H9 (cell line): ENCODE data around the gene TMEM39B. TPM values are rescaled to one million over a fixed set of nuclear protein-coding genes. Genes with fewer than 3 reads are reported as not detected.
A peak's percentile ranks its signal among the peaks of the same experiment; 100 is the strongest.

Source experiments
- DNase-seq: peaks from one replicate; pipeline ENCODE4 v3.0.0-alpha.2; 2017
- H2AFZ ChIP-seq: one replicate; pipeline ENCODE4 v1.6.1; 2013; ENCODE audit warnings: mild to moderate bottlenecking, low read length, control low read depth, moderate library complexity
- H2AK5ac ChIP-seq: 2 replicates; pipeline ENCODE4 v1.6.1; 2013; ENCODE audit warnings: low read length, control low read depth, mixed read lengths; ENCODE audit not compliant: insufficient read length
- H2BK120ac ChIP-seq: one replicate; pipeline ENCODE4 v1.6.1; 2013; ENCODE audit warnings: low read depth, mild to moderate bottlenecking, low read length, control low read depth, inconsistent platforms; ENCODE audit not compliant: poor library complexity, severe bottlenecking
- H2BK12ac ChIP-seq: 2 replicates; pipeline ENCODE4 v1.6.1; 2013; ENCODE audit warnings: low read length, control low read depth, mixed read lengths, low read depth; ENCODE audit not compliant: insufficient read length
- H2BK15ac ChIP-seq: 2 replicates; pipeline ENCODE4 v1.6.1; 2013; ENCODE audit warnings: low read depth, low read length, control low read depth
- H2BK20ac ChIP-seq: one replicate; pipeline ENCODE4 v1.6.1; 2013; ENCODE audit warnings: low read depth, mild to moderate bottlenecking, low read length, control low read depth, inconsistent platforms; ENCODE audit not compliant: poor library complexity, severe bottlenecking
- H2BK5ac ChIP-seq: 2 replicates; pipeline ENCODE4 v1.6.1; 2013; ENCODE audit warnings: low read length, control low read depth, mixed read lengths; ENCODE audit not compliant: insufficient read length
- H3K14ac ChIP-seq: 2 replicates; pipeline ENCODE4 v1.6.1; 2013; ENCODE audit warnings: low read length, control low read depth; ENCODE audit not compliant: insufficient read depth
- H3K18ac ChIP-seq: 2 replicates; pipeline ENCODE4 v1.6.1; 2013; ENCODE audit warnings: low read depth, mild to moderate bottlenecking, mixed read lengths, low read length, control low read depth; ENCODE audit not compliant: insufficient read length
- H3K23ac ChIP-seq: 2 replicates; pipeline ENCODE4 v1.6.1; 2013; ENCODE audit warnings: low read length, control low read depth, mixed read lengths, low read depth; ENCODE audit not compliant: insufficient read length
- H3K23me2 ChIP-seq: 2 replicates; pipeline ENCODE4 v1.6.1; 2013; ENCODE audit warnings: low read depth, mild to moderate bottlenecking, mixed read lengths, low read length, control low read depth; ENCODE audit not compliant: insufficient read length, poor library complexity, severe bottlenecking
- H3K27ac ChIP-seq: 2 replicates; pipeline ENCODE4 v1.5.1; 2013; ENCODE audit warnings: low read length, control low read depth, mixed read lengths, low read depth; ENCODE audit not compliant: insufficient read length
- H3K27me3 ChIP-seq: 2 replicates; pipeline ENCODE4 v1.6.1; 2013; ENCODE audit warnings: low read length, control low read depth, inconsistent platforms; ENCODE audit not compliant: insufficient read depth
- H3K4ac ChIP-seq: 2 replicates; pipeline ENCODE4 v1.6.1; 2013; ENCODE audit warnings: low read depth, mild to moderate bottlenecking, control low read depth, inconsistent platforms, low read length, moderate library complexity
- H3K4me1 ChIP-seq: 2 replicates; pipeline ENCODE4 v1.6.1; 2013; ENCODE audit warnings: low read length, control low read depth, inconsistent platforms; ENCODE audit not compliant: insufficient read depth
- H3K4me2 ChIP-seq: 2 replicates; pipeline ENCODE4 v1.6.1; 2013; ENCODE audit warnings: low read length, control low read depth, mixed read lengths; ENCODE audit not compliant: insufficient read length, insufficient read depth
- H3K56ac ChIP-seq: 2 replicates; pipeline ENCODE4 v1.6.1; 2013; ENCODE audit warnings: low read depth, mild to moderate bottlenecking, mixed read lengths, low read length, control low read depth; ENCODE audit not compliant: insufficient read length
- H3K79me1 ChIP-seq: 2 replicates; pipeline ENCODE4 v1.6.1; 2013; ENCODE audit warnings: low read depth, mild to moderate bottlenecking, moderate library complexity, low read length, control low read depth, inconsistent platforms; ENCODE audit not compliant: insufficient read depth, poor library complexity, severe bottlenecking
- H3K79me2 ChIP-seq: 2 replicates; pipeline ENCODE4 v1.6.1; 2013; ENCODE audit warnings: low read length, control low read depth, inconsistent platforms; ENCODE audit not compliant: insufficient read depth
- H3K9ac ChIP-seq: 2 replicates; pipeline ENCODE4 v1.6.1; 2013; ENCODE audit warnings: low read length, control low read depth, mixed read lengths; ENCODE audit not compliant: insufficient read length; ENCODE audit errors: extremely low read depth
- H3K9me3 ChIP-seq: one replicate; pipeline ENCODE4 v1.6.1; 2013; ENCODE audit warnings: low read depth, low read length, inconsistent platforms; ENCODE audit not compliant: control insufficient read depth
- H3T11ph ChIP-seq: one replicate; pipeline ENCODE4 v1.6.1; 2013; ENCODE audit warnings: mild to moderate bottlenecking, low read length, control low read depth, inconsistent platforms
- H4K20me1 ChIP-seq: one replicate; pipeline ENCODE4 v1.6.1; 2013; ENCODE audit not compliant: control insufficient read depth, insufficient read length, insufficient read depth
- H4K5ac ChIP-seq: 2 replicates; pipeline ENCODE4 v1.6.1; 2013; ENCODE audit warnings: low read depth, mild to moderate bottlenecking, mixed read lengths, low read length, control low read depth; ENCODE audit not compliant: insufficient read length
- H4K8ac ChIP-seq: replicated peaks from 2 replicates; pipeline ENCODE4 v1.6.1; 2013; ENCODE audit warnings: low read length, control low read depth, mixed read lengths, low read depth; ENCODE audit not compliant: insufficient read length
- H4K91ac ChIP-seq: 2 replicates; pipeline ENCODE4 v1.6.1; 2013; ENCODE audit warnings: low read depth, mild to moderate bottlenecking, moderate library complexity, mixed read lengths, low read length, control low read depth; ENCODE audit not compliant: insufficient read length
- H3K27ac Mint-ChIP-seq, 3 experiments: 2 replicates in 2 of 3; 3 replicates in 1 of 3; pipeline ENCODE4 v1.8.0; 2020 to 2021; ENCODE audit warnings: mixed read lengths in 3 of 3, mild to moderate bottlenecking in 1 of 3, moderate library complexity in 1 of 3
- H3K27me3 Mint-ChIP-seq: 2 replicates; pipeline ENCODE4 v1.8.0; 2021; ENCODE audit warnings: low read depth, mild to moderate bottlenecking, moderate library complexity, mixed read lengths
- H3K36me3 Mint-ChIP-seq, 3 experiments: 2 replicates in 2 of 3; 3 replicates in 1 of 3; pipeline ENCODE4 v1.8.0; 2020 to 2021; ENCODE audit warnings: low read depth in 3 of 3, mixed read lengths in 3 of 3; ENCODE audit not compliant: insufficient read depth in 1 of 3
- H3K4me1 Mint-ChIP-seq, 2 experiments: 2 replicates each; pipeline ENCODE4 v1.8.0; 2020; ENCODE audit warnings: mixed read lengths in 2 of 2
- H3K4me3 Mint-ChIP-seq, 2 experiments: 2 replicates in 1 of 2; 3 replicates in 1 of 2; pipeline ENCODE4 v1.8.0; 2020 to 2021; ENCODE audit warnings: mild to moderate bottlenecking in 2 of 2, mixed read lengths in 2 of 2, moderate library complexity in 1 of 2
- H3K9me3 Mint-ChIP-seq, 2 experiments: 2 replicates in 1 of 2; 3 replicates in 1 of 2; pipeline ENCODE4 v1.8.0; 2020; ENCODE audit warnings: mild to moderate bottlenecking in 2 of 2, mixed read lengths in 2 of 2, moderate library complexity in 1 of 2
- CTCF ChIP-seq: fragments of 200-600 bp; sonication (generic); conservative IDR thresholded peaks from 3 replicates; pipeline ENCODE4 v1.8.0; 2021; ENCODE audit warnings: antibody characterized with exemption, mild to moderate bottlenecking
- WGBS: extraction: QIAGEN DNeasy Blood & Tissue Kit; methylation state at CpG from one replicate; pipeline ENCODE4 v1.1.7; 2013; ENCODE audit warnings: missing lambda C conversion rate, low lambda C conversion rate, mixed read lengths; ENCODE audit not compliant: insufficient read length; ENCODE audit errors: extremely low coverage; 5-methylcytosine and 5-hydroxymethylcytosine counted together
- total RNA-seq: library from RNA; stranded (reverse); gene quantifications from 2 replicates; pipeline ENCODE4 v1.2.1, GENCODE V29; 2021

TMEM39B gene
- total RNA-seq, 1 experiment from 2014 or later, result 27.4 TPM

DNA sequence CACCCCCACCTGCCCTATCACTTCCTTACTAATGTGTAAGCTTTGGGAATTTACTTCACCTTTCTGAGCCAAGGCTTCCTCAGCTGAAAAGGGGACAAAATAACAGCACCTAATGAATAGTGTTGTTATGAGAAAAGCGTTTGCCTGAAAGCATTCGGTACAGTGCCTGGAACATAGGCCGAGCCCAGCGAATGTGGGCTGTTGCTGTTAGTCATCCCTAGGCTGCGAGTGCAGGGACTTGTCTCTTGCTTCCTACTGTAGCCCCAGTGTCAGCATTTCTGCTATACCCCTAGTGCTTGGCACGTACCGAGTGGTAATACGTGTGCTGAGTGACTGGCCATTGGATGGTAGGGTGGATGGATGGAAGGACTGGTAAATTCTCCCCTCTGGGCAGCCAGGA is 18.4 kb downstream of the TMEM39B start:
- H3K4me1 ChIP-seq, result no peaks in the 10 kb centered on the region
- Mint-ChIP-seq H3K36me3 (peaks cover 30 to 58% (median 54%) of the 10 kb centered on the region in 3 experiments; a peak in 6 of 7 replicates), H3K27me3 (no peaks in the 10 kb centered on the region; the same call in 1 of the 2 replicates)

More for the DNA sequence above, 18.4 kb downstream of the TMEM39B start:
- WGBS, result no CpG with 5 or more reads among the region's 8 CpGs
- Histone ChIP-seq H3K4me2 (no peak overlapping the region), H2AK5ac (no peak overlapping the region), H3K18ac (no peak overlapping the region), H4K8ac (no peak overlapping the region), H2BK15ac (no peak overlapping the region), H3K9ac (no peak overlapping the region), H3K79me2 (no peaks in the 10 kb centered on the region), H3K23ac (no peak overlapping the region), H3K27ac (no peak overlapping the region), H3K4ac (no peak overlapping the region), H3K79me1 (no peaks in the 10 kb centered on the region), H2BK20ac (no peak overlapping the region), H4K91ac (no peak overlapping the region), H3K56ac (no peak overlapping the region), H3K14ac (no peak overlapping the region), H3K23me2 (no peaks in the 10 kb centered on the region), H2BK120ac (no peak overlapping the region), H3T11ph (no peak overlapping the region), H3K27me3 (no peaks in the 10 kb centered on the region), H2AFZ (no peak overlapping the region), H2BK12ac (no peak overlapping the region), H4K5ac (no peak overlapping the region), H3K9me3 (no peaks in the 10 kb centered on the region), H4K20me1 (no peaks in the 10 kb centered on the region), H2BK5ac (no peak overlapping the region)
- TF ChIP-seq CTCF, result no peak
- Mint-ChIP-seq H3K9me3 (no peaks in the 10 kb centered on the region), H3K4me3 (no peak overlapping the region), H3K4me1 (no peaks in the 10 kb centered on the region), H3K27ac (0 out of 7 replicates have a peak overlapping the region, but pooled peaks of 1 of the 3 experiments have one; percentile 13)
- DNase-seq, result no peak
